Central memory CD8-positive, alpha-beta T cell (primary cell): Measurements from ENCODE around the gene PPFIBP1.

Experiments used
- ATAC-seq: fragments of 150-1000 bp; cut with Tn5 transposase; replicated peaks from 2 replicates; pipeline ENCODE4 v1.10.0; 2022; ENCODE audit warnings: mild to moderate bottlenecking, moderate FRiP score, moderate number of reproducible peaks; ENCODE audit not compliant: poor library complexity, severe bottlenecking; ENCODE audit errors: extremely low read depth
- DNase-seq, 2 donors: peaks; one replicate each; pipeline ENCODE4 v3.0.0; 2021; ENCODE audit warnings: low spot score in 2 of 2
- H3K27ac Mint-ChIP-seq: one replicate; pipeline ENCODE4 v1.8.0; 2022; ENCODE audit warnings: low read depth, mild to moderate bottlenecking, moderate library complexity, mixed read lengths
- H3K27me3 Mint-ChIP-seq: one replicate; pipeline ENCODE4 v1.8.0; 2022; ENCODE audit warnings: mixed read lengths
- H3K36me3 Mint-ChIP-seq: one replicate; pipeline ENCODE4 v1.8.0; 2022; ENCODE audit warnings: mild to moderate bottlenecking, moderate library complexity, mixed read lengths; ENCODE audit not compliant: insufficient read depth
- H3K4me1 Mint-ChIP-seq: one replicate; pipeline ENCODE4 v1.8.0; 2022; ENCODE audit warnings: mixed read lengths
- H3K4me3 Mint-ChIP-seq: one replicate; pipeline ENCODE4 v1.8.0; 2022; ENCODE audit warnings: mild to moderate bottlenecking, moderate library complexity, mixed read lengths
- H3K9me3 Mint-ChIP-seq: one replicate; pipeline ENCODE4 v1.8.0; 2022; ENCODE audit warnings: mixed read lengths

The PPFIBP1 gene

DNA sequence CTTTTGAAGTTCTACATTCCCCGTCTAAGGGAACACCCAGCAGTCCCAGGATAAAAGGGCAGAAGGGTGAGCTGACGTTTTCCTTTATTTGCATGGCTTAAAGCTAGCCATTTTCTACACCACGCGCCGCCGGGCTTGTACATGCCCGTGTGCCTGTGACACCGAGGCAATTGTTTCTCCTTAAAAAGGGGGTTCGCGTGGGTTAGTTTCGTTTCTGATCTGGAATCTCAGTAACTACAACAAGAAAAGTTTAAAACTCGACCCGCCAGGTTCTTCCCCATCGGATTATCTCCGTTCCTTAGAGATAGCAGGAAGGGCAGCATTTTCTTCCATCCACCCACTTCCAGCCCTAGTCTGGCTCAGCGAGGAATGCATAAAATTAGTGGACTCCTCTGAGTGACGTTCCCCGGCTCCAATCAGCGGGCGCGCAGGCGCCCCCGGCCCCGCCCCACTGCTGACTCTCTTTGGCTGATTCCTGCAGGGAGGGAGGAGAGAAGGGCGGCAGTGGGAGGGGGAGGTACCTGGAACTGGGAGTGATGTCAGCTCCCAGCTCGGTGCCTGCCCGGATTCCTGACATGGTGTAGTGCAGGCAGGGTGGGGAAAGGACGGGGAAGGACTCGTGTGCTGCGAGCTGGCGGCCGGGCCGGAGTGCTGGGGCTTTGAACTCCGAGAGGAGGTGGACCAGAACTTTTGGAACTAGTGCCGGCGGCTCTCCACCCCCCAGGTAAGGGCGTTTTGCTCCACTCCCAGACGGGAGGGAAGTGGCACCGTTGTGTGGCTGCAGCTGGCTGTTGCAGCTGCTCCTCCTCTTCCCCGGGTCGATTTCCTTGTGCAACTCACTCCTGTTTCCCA, at the start of gene PPFIBP1:
TSS of gene PPFIBP1 (plus strand) at position 565 of the 852 bp plus-strand sequence. CDS start 109,191 bp downstream, outside the sequence.
- Mint-ChIP-seq H3K4me1 (peaks cover 16% of the 10 kb centered on the region), H3K4me3 (peak within 1 kb of the TSS; percentile 90), H3K9me3 (no peaks in the 10 kb centered on the region), H3K27me3 (peaks cover 19% of the 10 kb centered on the region), H3K27ac (peak within 1 kb of the TSS; percentile 79), H3K36me3 (peaks cover 2% of the 10 kb centered on the region)
- peak; percentile 94 for ATAC-seq
- DNase-seq = peak; percentile 75 to 86

DNA sequence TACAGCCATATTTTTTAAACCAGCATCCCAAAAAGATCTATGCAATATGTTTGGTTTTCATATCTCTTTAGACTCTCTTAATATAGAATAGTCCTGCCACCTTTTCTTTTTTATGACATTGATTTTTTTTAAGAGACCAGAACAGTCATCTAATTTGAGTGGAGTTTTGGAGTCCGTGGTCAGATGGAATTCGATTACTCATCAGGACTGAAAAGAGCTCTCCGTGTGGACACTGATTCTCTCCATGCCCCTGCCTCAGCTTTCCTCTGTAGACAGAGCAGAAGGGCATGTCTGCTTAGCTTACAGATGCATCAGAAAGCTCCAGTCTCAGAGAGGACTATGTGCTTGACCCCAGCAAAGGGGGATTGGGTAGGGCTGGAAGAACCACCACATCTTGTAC, 49.7 kb upstream of the PPFIBP1 start:
- ATAC-seq (no peak), DNase-seq (no peak)
- no peak overlapping the region for H3K4me3 Mint-ChIP-seq
- no peaks in the 10 kb centered on the region for H3K27me3 Mint-ChIP-seq
- peaks cover 20% of the 10 kb centered on the region for H3K9me3 Mint-ChIP-seq
- no peaks in the 10 kb centered on the region for H3K4me1 Mint-ChIP-seq
- H3K36me3 Mint-ChIP-seq = no peaks in the 10 kb centered on the region
- no peak overlapping the region for H3K27ac Mint-ChIP-seq

DNA sequence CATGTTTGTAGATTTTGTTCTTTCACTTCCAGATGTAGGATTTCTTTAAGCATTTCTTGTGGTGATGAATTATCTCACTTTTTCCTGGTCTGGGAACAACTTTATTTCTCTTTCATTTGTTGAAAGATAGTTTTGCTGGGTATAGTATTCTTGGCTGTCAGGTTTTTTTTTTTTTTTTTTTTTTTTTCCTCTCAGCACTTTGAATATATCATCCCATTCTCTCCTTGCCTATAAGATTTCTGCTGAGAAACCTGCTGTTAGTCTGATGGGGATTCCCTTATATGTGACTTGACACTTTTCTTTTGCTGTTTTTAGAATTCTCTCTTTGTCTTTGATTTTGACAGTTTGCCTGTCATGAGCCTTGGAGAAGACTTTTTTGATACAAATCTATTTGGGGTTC, 47.0 kb upstream of the PPFIBP1 start:
- no peaks in the 10 kb centered on the region for H3K27me3 Mint-ChIP-seq
- peaks cover 26% of the 10 kb centered on the region for H3K9me3 Mint-ChIP-seq
- H3K4me1 Mint-ChIP-seq = no peaks in the 10 kb centered on the region
- peaks cover 2% of the 10 kb centered on the region for H3K36me3 Mint-ChIP-seq
- DNase-seq (no peak), ATAC-seq (no peak)
- H3K4me3 Mint-ChIP-seq = no peak overlapping the region
- H3K27ac Mint-ChIP-seq = no peak overlapping the region

DNA sequence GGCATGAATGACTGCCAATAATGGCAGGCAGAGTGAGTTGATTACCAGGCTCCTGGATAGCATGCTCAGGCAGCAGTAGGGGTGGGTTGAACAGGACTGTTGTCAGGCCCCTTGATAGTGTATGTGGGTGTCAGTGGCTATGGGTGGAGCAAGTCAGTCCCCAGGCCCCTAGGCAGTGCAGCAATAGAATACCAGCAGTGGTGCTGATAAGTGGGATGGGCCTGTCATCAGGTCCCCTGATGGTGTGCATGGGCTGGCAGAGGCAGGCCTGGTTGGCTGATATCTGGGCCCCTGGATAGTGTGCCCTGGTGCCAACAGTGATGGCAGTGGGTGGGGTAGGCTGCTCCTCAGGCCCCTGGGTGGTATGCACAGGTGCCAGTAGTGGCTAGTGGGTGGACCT, 45.1 kb upstream of the PPFIBP1 start:
- DNase-seq = no peak
- no peaks in the 10 kb centered on the region for H3K4me1 Mint-ChIP-seq
- H3K9me3 Mint-ChIP-seq = peaks cover 26% of the 10 kb centered on the region
- H3K4me3 Mint-ChIP-seq = no peak overlapping the region
- ATAC-seq = no peak
- peaks cover 2% of the 10 kb centered on the region for H3K36me3 Mint-ChIP-seq
- no peaks in the 10 kb centered on the region for H3K27me3 Mint-ChIP-seq
- no peak overlapping the region for H3K27ac Mint-ChIP-seq

DNA sequence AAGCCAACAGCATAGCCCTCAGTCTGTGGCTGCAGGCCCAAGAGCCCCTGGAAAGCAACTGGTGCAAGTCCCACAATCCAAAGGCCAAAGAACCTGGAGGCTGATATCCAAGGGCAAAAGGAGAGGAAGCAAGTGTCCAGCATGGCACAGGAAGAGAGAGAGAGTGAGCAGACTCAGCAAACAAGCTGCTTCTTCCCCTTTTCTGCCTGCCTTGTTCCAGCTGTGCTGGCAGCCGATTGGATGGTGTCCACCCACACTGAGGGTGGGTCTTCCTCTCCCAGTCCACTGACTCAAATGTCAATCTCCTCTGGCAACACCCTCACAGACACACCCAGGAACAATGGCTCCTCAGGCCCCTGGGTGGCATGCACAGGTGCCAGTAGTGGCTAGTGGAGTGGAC, 44.0 kb upstream of the PPFIBP1 start:
- no peak for ATAC-seq

DNA sequence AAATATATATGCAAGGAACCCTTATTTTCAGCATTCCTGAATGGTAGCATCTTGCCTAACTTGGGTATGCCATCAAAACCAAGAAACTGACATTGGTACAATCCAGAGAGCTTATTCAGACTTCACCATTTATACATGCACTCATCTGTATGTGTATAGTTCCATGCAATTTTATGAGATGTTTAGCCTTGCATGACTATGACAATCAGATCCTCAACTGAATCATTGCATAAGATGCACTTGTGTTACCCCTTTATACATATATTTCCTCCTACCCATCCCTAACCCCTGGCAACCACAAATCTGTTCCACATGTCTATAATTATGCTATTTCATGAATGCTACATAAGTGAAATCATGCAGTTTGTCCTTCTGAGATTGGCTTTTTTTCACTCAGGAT, 37.0 kb upstream of the PPFIBP1 start:
- DNase-seq (no peak), ATAC-seq (no peak)
- H3K27ac Mint-ChIP-seq = no peak overlapping the region
- H3K4me3 Mint-ChIP-seq = no peak overlapping the region
- no peaks in the 10 kb centered on the region for H3K36me3 Mint-ChIP-seq
- no peaks in the 10 kb centered on the region for H3K9me3 Mint-ChIP-seq
- H3K4me1 Mint-ChIP-seq = no peaks in the 10 kb centered on the region
- peaks cover 50% of the 10 kb centered on the region for H3K27me3 Mint-ChIP-seq

More for the DNA sequence above, 44.0 kb upstream of the PPFIBP1 start:
- DNase-seq = no peak
- Mint-ChIP-seq H3K9me3 (peaks cover 26% of the 10 kb centered on the region), H3K4me3 (no peak overlapping the region), H3K27me3 (no peaks in the 10 kb centered on the region), H3K4me1 (no peaks in the 10 kb centered on the region), H3K36me3 (peaks cover 2% of the 10 kb centered on the region), H3K27ac (no peak overlapping the region)

DNA sequence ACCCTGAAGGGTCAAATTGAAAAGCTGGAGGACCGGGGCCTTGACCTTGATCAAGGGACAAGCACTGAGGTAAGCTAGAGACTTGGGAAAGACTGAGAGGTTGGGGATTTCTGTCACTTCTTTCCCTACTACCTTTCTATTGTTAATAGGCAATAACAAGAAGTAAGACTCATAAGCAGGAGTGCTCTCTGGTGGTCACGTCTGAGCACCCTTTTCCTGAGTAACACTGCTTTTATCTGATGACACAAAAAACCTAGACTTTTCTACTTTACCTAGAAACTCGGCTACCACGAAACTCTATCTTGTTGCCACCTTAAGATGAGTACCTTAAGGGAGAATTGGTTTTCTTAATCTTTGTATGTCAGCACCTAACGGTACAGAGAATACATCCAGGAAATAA, 35.5 kb upstream of the PPFIBP1 start:
- Mint-ChIP-seq H3K27ac (no peak overlapping the region), H3K9me3 (no peaks in the 10 kb centered on the region), H3K36me3 (no peaks in the 10 kb centered on the region), H3K4me1 (no peaks in the 10 kb centered on the region), H3K4me3 (no peak overlapping the region), H3K27me3 (peaks cover 59% of the 10 kb centered on the region)
- ATAC-seq = no peak
- no peak for DNase-seq

DNA sequence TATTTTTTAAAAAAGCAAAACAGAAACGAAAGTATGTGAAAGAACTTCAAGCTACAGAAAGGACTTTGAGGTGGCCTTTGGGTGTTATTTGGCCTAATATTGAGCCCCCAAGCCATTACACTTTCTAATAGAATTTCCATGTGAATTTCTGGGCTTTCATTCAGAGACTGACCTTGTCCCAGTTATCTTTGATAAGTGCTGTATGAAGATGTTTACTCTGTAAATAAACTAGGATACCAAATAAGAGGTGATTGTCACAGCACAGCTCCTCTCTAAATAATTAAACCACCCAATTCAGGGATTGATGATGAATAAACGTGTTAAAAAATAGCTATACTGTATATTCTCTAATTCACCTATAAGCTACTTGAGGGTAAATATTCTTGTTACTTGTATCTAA, 32.8 kb upstream of the PPFIBP1 start:
- Mint-ChIP-seq H3K27ac (no peak overlapping the region), H3K36me3 (no peaks in the 10 kb centered on the region)

DNA sequence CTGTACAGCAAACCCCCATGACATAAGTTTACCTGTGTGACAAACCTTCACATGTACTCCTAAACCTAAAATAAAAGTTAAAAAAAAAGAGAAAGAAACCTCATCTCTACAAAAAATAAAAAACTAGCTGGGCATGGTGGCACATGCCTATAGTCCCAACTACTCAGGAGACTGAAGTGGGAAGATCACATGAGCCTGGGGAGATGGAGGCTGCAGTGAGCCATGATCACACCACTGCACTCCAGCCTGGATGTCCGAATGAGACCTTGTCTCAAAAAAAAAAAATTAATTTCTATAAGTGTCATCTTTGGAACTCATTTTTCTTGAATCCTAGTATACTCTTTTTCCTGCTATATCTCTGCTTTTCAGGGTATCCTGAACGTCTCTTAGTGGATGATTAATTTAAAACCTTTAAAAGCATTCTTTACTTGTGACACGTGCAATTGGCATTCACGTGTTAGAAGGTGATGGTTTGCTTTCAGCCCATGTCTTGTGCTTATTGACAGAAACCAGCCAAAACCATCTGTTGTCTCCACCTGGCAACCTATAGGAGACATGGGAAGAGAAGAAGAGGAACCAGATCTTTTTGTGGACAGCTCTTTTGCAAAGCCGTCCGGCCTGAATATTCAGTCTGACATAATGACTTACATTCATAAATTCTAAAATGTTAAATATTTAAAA, 30.6 kb upstream of the PPFIBP1 start:
- Mint-ChIP-seq H3K27ac (no peak overlapping the region), H3K4me3 (no peak overlapping the region), H3K27me3 (peaks cover 57% of the 10 kb centered on the region), H3K9me3 (no peaks in the 10 kb centered on the region), H3K36me3 (no peaks in the 10 kb centered on the region), H3K4me1 (no peaks in the 10 kb centered on the region)
- no peak for ATAC-seq
- DNase-seq = no peak

More for the DNA sequence above, 32.8 kb upstream of the PPFIBP1 start:
- no peak overlapping the region for H3K4me3 Mint-ChIP-seq
- no peaks in the 10 kb centered on the region for H3K4me1 Mint-ChIP-seq
- DNase-seq (no peak), ATAC-seq (no peak)
- no peaks in the 10 kb centered on the region for H3K9me3 Mint-ChIP-seq
- H3K27me3 Mint-ChIP-seq = peaks cover 57% of the 10 kb centered on the region

DNA sequence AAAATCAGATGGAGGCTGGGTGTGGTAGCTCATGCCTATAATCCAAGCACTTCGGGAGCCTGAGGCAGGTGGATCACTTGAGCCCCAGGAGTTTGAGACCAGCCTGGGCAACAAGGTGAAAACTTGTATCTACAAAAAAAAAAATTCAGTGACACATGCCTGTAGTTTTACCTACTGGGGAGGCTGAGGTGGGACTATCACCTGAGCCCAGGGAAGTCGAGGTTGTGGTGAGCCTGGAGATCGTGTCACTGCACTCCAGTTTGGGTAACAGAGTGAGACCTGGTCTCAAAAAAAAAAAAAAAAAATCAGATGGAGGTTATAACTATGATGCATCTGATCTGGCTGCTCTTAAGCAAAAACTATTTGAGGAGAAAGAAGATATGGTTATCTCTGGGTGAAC, 26.6 kb upstream of the PPFIBP1 start:
- Mint-ChIP-seq H3K27me3 (peaks cover 49% of the 10 kb centered on the region), H3K4me3 (no peak overlapping the region), H3K27ac (no peak overlapping the region), H3K36me3 (no peaks in the 10 kb centered on the region), H3K9me3 (no peaks in the 10 kb centered on the region), H3K4me1 (no peaks in the 10 kb centered on the region)
- DNase-seq (no peak), ATAC-seq (no peak)

DNA sequence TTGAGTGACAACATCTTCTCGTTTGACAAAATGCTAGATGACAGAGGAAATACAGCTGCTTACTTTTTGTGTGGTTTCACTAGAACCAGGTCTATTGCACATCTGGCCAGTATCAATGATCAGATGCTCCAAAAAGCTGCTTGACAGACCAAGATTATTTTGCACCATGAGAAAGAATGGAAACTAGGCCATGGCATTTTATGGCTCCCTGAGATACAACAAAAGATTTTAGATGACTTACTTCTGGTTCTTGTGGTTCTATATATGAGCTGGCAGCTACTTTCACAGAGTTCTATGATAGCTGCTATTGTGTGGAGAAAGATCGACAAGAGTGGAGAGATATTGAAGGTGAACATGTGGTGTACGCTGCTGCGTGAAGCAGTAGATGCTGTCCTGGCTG, 25.9 kb upstream of the PPFIBP1 start:
- Mint-ChIP-seq H3K4me3 (no peak overlapping the region), H3K4me1 (no peaks in the 10 kb centered on the region)
- no peak for ATAC-seq

DNA sequence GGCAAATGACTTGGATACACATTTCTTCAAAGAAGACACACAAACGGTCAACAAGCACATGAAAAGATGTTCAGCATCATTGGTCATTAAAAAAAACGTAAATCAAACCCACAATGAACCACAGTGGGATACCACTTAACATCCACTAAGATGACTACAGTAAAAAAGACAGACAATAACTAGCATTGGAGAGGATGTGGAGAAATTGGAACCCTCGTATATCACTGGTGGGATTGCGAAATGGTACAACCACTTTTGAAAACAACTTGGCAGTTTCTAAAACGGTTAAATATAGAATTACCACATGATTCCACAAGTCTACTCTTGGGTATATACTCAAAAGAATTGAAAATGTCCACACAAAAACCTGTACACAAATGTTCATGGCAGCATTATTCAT, 25.2 kb upstream of the PPFIBP1 start:
- H3K4me1 Mint-ChIP-seq = no peaks in the 10 kb centered on the region
- H3K36me3 Mint-ChIP-seq = no peaks in the 10 kb centered on the region
- ATAC-seq (no peak), DNase-seq (no peak)
- H3K9me3 Mint-ChIP-seq = no peaks in the 10 kb centered on the region
- peaks cover 56% of the 10 kb centered on the region for H3K27me3 Mint-ChIP-seq
- H3K4me3 Mint-ChIP-seq = no peak overlapping the region
- H3K27ac Mint-ChIP-seq = no peak overlapping the region

More for the DNA sequence above, 25.9 kb upstream of the PPFIBP1 start:
- H3K27ac Mint-ChIP-seq = no peak overlapping the region
- DNase-seq = no peak
- H3K36me3 Mint-ChIP-seq = no peaks in the 10 kb centered on the region
- no peaks in the 10 kb centered on the region for H3K9me3 Mint-ChIP-seq
- peaks cover 50% of the 10 kb centered on the region for H3K27me3 Mint-ChIP-seq

DNA sequence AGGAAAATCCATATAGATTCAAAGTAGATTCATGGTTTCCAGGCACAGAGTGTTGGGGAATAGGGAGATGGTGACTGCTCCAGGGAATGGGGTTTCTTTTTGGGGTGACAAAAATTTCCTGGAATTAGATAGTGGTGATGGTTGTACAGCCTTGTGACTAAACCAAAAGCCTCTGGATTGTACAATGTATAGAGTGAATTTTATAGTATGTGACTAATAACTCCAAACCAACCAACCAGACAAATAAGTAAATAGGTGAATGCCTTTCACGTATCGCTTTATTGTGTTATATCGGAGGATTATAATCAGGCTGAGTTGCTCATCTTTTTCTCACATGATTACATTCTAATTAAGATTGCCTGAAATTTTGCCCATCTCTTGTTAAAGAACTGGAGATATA, 24.6 kb upstream of the PPFIBP1 start:
- Mint-ChIP-seq H3K27me3 (peaks cover 63% of the 10 kb centered on the region), H3K27ac (no peak overlapping the region), H3K4me1 (no peaks in the 10 kb centered on the region), H3K9me3 (no peaks in the 10 kb centered on the region), H3K36me3 (no peaks in the 10 kb centered on the region), H3K4me3 (no peak overlapping the region)
- no peak for DNase-seq
- ATAC-seq = no peak
